ENCODE data around the gene SDC4.

The SDC4 gene

GRCh38 chr20:45293041-45294002 lies 54.9 kb downstream of the SDC4 start:
- DNase-seq = peak; percentile 45 to 94 (median 93)

GRCh38 chr20:45292343-45292742 lies 55.9 kb downstream of the SDC4 start:
- peak in 1 of 3 experiments; percentile 38 for DNase-seq

- DNase-seq = peak in 1 of 3 experiments; percentile 17
Observed at GRCh38 chr20:45291526-45291925, 56.7 kb downstream of the SDC4 start.

DNA sequence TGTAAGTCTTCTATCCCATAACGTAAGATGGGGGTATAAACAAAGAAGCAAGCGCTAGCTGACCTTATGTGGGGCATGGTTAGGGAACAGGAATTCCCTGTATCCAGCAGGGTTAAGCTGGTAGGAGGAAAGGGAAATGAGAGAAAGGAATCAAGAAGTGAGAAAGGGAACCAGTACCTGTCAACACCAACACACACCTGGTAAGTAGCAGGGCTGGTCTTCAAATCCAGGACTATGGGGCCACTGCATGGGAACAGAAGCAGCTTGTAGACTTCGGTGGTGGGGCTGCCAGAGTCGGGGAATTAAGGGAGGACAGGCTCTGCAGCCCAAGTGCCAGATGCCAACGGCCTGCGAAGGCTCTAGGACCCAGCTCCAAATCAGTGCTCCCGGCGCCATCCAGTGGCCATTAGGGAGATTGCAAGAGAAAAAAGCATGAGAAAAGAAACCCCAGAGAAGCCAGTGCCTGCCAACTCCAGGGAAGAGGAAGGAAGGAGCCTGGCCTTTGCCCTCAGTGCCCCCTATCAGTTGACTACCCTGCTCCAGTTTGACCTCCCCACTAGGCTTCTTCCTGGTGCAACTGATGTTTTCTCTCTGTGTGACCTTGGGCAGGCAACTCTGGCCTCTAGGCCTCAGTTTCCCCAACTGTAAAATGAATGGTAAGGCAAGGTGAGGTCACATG lies 57.4 kb downstream of the SDC4 start:
- peak; percentile 55 to 91 (median 78) for DNase-seq

DNA sequence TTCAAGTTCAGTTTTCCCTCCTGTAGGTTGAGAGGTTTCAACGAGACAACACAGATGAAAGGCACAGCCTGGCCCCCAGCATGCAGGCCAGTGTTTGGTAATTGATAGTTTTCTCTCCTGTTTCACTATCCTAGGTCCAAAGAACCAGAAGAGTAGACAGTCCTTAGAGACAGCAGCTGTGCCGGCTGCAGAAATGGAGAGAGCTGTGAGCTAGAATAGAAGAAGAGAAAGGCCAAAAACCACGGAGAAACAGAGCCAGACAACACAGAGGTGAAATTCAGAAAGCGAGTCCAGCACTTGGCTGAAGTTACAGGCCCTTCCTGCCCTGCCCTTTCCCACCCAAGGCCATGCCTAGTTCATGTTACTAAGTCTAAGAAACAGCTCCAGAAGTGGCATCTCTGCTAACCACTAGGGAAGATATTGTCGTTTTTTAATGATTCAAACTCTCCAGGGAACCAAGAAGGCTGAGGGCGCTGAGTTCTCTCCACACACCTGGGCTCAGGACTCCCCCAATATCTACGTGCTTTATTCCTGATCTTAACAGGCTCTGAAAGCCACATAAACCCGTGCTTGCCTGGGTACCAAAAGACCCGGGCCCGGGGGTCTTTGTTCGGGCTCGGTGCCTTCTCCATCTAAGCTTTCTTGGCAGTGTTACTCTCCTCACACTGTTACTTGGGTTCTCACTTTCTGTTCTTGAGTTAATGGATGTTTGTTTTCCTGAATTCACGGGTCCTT lies 58.1 kb downstream of the SDC4 start:
- DNase-seq = no peak

GRCh38 chr20:45288860-45289259 lies 59.4 kb downstream of the SDC4 start:
- no peak for DNase-seq

GRCh38 chr20:45288376-45288775 lies 59.8 kb downstream of the SDC4 start:
- DNase-seq = no peak

- DNase-seq = no peak
Observed at GRCh38 chr20:45283551-45284057, 64.6 kb downstream of the SDC4 start.

DNA sequence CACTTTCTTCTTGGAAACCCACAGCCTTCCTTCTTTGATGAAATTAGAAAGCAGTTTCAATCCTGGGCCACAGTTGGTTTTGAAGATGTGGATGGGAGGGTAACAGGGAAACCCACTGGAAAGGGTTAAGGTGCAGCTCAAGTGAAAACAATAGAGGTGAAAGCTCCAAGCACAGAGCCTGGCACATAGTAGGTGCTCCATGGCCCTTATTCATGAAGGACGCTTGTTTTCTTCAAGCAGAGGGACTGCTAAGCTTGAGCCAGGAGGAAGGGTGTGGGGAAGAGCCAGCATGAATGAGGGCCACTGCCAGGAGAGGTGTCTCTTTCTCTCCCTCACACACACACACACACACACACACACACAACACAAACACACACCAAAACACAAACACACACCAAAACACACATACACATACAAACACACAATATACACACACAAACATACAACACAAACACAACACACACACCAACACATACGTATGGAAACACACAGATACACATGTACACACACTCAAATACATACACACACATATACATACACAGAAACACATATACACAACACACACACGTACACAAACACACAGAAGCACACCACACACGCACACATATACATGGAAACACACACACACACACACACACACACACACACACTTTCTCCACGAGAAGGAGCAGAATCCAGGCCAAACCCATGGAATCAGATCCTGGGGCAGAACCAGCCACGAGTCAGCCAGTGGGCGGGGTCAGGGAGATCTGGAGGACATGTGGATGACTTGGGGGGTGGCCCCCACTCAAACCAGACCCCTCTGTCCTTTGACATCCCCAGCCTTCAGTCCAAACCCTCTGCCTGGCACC lies 65.3 kb downstream of the SDC4 start:
- DNase-seq = no peak

DNA sequence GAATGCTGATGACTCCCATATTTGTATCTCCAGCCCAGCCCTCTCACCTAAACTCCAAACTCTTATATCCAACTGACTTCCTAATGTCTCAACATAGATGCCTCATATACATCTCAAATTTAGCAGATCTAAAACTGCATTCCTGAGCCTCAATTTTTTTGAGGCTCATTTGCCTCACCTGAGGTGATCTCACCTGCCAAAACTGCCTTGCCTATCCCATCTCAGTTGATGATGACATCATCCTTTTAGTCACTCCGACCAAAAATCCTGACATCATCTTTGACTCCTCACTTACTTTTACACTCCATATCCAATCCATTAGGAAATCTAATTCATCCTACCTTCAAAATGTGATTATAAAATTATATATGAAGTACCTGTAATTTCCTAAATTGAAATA lies 68.2 kb downstream of the SDC4 start:
- no peak for DNase-seq

DNA sequence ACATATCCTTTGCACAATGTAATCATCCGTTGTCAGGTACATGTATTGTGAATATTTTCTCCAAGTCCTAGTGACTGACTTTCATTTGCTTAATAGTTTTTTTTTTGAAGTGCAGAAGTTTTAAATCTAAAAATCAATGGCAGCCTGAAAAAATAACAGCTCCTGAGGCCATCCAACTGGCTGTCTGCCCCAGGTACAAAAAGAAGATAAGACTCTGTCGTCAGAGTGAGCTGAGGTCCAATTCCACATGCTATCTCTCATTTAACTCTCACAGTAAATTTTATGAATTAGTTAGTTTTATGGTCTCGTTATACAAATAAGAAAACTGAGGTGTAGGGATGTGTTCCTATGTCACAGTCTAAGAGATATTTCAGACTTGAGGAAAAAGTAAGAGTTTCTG lies 72.9 kb downstream of the SDC4 start:
- no peak for DNase-seq

Measured in NCI-H1417 (cell line).